ENCODE data around the gene GDPGP1.

GDPGP1 gene

DNA sequence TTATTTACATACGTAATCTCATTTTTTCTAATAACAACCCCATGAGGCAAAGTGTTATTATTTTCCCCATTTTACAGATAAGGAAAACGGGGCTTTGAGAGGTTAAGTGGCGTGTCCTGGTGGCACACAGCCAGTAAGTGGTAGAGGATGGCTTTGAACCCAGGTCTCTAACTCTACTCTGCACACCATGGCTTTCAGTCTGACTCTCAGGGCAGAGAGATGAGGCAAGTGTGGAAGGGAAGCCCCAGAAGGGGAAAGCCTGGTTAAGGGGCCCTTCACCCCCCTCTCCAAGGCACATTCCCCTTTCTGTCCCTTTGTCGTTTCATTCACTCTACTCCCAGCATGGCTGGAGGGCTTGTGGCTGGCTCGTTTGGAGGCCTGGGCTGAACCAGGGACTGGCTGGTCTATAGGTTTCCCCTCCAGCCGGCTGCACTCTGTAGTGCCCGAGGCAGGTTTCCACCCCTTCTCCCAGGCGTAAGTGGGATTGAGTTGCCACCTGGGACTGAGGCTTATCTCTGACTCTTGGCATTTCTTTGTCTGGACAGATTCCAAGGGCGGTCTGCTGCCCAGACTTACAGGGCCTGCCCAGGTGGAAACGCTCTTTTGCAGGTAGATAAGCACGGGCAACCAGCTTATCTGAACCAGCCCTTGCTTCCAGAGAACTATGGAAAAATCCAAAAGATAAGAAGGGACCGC is 20.7 kb upstream of the GDPGP1 start:
- FAIRE-seq = no peak
- no peak for DNase-seq (ENCODE audit: insufficient read length, low spot score)
- TF ChIP-seq PAX5 (IDR thresholded peaks at IDR 0.05; ENCODE audit: insufficient read depth, low read length, severe bottlenecking) = no peak

GRCh38 chr15:90213818-90214204 is 20.2 kb upstream of the GDPGP1 start:
- FAIRE-seq = no peak
- no peak for TF ChIP-seq PAX5 (IDR thresholded peaks at IDR 0.05; ENCODE audit: insufficient read depth, low read length, severe bottlenecking)
- TF ChIP-seq POLR2A (IDR thresholded peaks at IDR 0.05; ENCODE audit: low read depth, low read length) = no peak
- TF ChIP-seq POLR2AphosphoS5 (IDR thresholded peaks at IDR 0.05; ENCODE audit: low read depth, low read length) = no peak
- TF ChIP-seq TAF1 (IDR thresholded peaks at IDR 0.05; ENCODE audit: low read depth, low read length) = no peak
- no peak for TF ChIP-seq POU2F2 (IDR thresholded peaks at IDR 0.05; ENCODE audit: low read depth, low read length)
- no peak for TF ChIP-seq SPI1 (IDR thresholded peaks at IDR 0.05; ENCODE audit: low read depth, low read length)

DNA sequence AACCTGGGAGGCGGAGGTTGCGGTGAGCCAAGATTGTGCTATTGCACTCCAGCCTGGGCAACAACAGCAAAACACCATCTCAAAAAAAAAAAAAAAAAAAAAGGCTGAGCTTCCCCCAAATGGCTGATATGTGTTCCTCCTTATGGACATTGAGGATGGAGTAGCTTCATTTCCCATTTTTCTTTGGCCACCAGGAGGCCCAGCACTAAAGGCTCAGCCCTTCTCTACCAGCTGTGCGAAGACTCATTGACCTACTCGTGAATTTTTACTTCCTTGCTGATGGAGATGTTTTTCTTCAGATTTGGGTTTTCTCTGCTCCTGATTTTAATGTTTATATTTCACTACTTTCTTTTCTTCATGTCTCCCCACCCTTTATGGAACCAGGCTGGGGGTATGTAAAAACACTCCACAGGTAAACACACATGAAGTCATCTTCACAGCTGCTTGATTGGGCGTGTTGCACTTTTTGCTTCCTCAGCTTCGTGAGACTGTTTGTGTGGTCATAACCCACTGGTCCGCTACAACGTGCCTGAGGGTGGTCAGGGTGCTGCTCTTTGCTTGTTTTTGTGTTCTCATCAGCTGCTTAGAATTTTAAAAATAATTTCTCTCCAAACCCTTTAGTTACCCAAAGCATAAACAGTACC is 19.3 kb upstream of the GDPGP1 start:
- DNase-seq (ENCODE audit: insufficient read length, low spot score) = no peak
- FAIRE-seq = no peak
- no peak for TF ChIP-seq POLR2A (IDR thresholded peaks at IDR 0.05; ENCODE audit: low read depth, low read length)
- no peak for TF ChIP-seq POU2F2 (IDR thresholded peaks at IDR 0.05; ENCODE audit: low read depth, low read length)
- TF ChIP-seq PAX5 (IDR thresholded peaks at IDR 0.05; ENCODE audit: insufficient read depth, low read length, severe bottlenecking) = no peak
- no peak for TF ChIP-seq TAF1 (IDR thresholded peaks at IDR 0.05; ENCODE audit: low read depth, low read length)
- TF ChIP-seq SPI1 (IDR thresholded peaks at IDR 0.05; ENCODE audit: low read depth, low read length) = no peak
- no peak for TF ChIP-seq POLR2AphosphoS5 (IDR thresholded peaks at IDR 0.05; ENCODE audit: low read depth, low read length)

More at GRCh38 chr15:90213818-90214204, 20.2 kb upstream of the GDPGP1 start:
- DNase-seq (ENCODE audit: insufficient read length, low spot score) = no peak

DNA sequence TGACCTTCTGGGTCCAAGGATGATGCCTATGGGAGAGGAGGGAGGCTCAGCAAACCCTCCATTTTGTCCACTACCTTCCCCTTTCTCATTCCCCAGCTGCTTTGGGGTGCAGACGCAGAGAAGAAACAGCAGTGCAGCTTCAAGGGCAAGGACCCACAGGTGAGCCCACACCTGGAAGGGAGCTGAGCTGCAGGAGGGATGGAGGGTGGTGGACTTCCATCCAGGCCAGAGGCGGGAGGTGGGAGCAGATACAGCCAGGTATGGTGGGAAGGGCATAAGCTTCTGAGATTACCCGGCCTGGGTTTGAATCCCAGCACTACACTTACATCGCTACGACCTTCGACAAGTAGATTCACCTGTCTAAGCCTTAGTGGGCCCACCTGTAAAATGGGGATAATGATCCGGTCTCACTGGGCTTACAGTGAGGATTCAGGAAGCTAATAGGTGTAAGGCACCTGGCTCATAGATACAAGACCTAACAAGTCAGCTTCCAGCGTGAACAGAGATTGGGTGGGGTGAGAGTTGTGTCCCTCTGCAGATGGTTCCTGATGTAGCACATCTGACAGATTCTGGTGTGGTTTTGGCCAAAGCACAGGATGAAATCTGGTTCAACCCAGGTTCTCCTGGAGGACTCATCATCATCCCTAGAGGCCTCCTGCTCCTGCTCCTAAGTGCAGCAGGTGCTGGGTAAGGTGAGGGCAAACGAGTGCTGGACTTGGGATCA is 16.2 kb upstream of the GDPGP1 start:
- no peak for DNase-seq (ENCODE audit: insufficient read length, low spot score)
- TF ChIP-seq POLR2A (IDR thresholded peaks at IDR 0.05; ENCODE audit: low read depth, low read length) (no peak), POLR2AphosphoS5 (IDR thresholded peaks at IDR 0.05; ENCODE audit: low read depth, low read length) (no peak), POU2F2 (IDR thresholded peaks at IDR 0.05; ENCODE audit: low read depth, low read length) (no peak), TAF1 (IDR thresholded peaks at IDR 0.05; ENCODE audit: low read depth, low read length) (no peak), SPI1 (IDR thresholded peaks at IDR 0.05; ENCODE audit: low read depth, low read length) (no peak), PAX5 (IDR thresholded peaks at IDR 0.05; ENCODE audit: insufficient read depth, low read length, severe bottlenecking) (no peak)
- FAIRE-seq = no peak

GRCh38 chr15:90219421-90220141 is 14.4 kb upstream of the GDPGP1 start:
- FAIRE-seq (no peak), DNase-seq (ENCODE audit: insufficient read length, low spot score) (peak; percentile 68)
- TF ChIP-seq PAX5 (IDR thresholded peaks at IDR 0.05; ENCODE audit: insufficient read depth, low read length, severe bottlenecking) (no peak), POU2F2 (IDR thresholded peaks at IDR 0.05; ENCODE audit: low read depth, low read length) (no peak), SPI1 (IDR thresholded peaks at IDR 0.05; ENCODE audit: low read depth, low read length) (no peak), POLR2A (IDR thresholded peaks at IDR 0.05; ENCODE audit: low read depth, low read length) (no peak)

GRCh38 chr15:90221246-90221900 is 12.6 kb upstream of the GDPGP1 start:
- DNase-seq (ENCODE audit: insufficient read length, low spot score) (peak; percentile 74), FAIRE-seq (peak; percentile 78)
- TF ChIP-seq POLR2AphosphoS5 (IDR thresholded peaks at IDR 0.05; ENCODE audit: low read depth, low read length) (no peak), TAF1 (IDR thresholded peaks at IDR 0.05; ENCODE audit: low read depth, low read length) (no peak)

GRCh38 chr15:90222547-90222946 is 11.5 kb upstream of the GDPGP1 start:
- TF ChIP-seq SPI1 (IDR thresholded peaks at IDR 0.05; ENCODE audit: low read depth, low read length) (no peak), TAF1 (IDR thresholded peaks at IDR 0.05; ENCODE audit: low read depth, low read length) (no peak), PAX5 (IDR thresholded peaks at IDR 0.05; ENCODE audit: insufficient read depth, low read length, severe bottlenecking) (no peak), POU2F2 (IDR thresholded peaks at IDR 0.05; ENCODE audit: low read depth, low read length) (no peak), POLR2A (IDR thresholded peaks at IDR 0.05; ENCODE audit: low read depth, low read length) (no peak), POLR2AphosphoS5 (IDR thresholded peaks at IDR 0.05; ENCODE audit: low read depth, low read length) (no peak)
- DNase-seq (ENCODE audit: insufficient read length, low spot score) = no peak
- no peak for FAIRE-seq

GRCh38 chr15:90223441-90224165 is 10.4 kb upstream of the GDPGP1 start:
- FAIRE-seq (no peak), DNase-seq (ENCODE audit: insufficient read length, low spot score) (no peak)
- no peak for TF ChIP-seq SPI1 (IDR thresholded peaks at IDR 0.05; ENCODE audit: low read depth, low read length)
- no peak for TF ChIP-seq POU2F2 (IDR thresholded peaks at IDR 0.05; ENCODE audit: low read depth, low read length)
- TF ChIP-seq POLR2A (IDR thresholded peaks at IDR 0.05; ENCODE audit: low read depth, low read length) = no peak
- TF ChIP-seq PAX5 (IDR thresholded peaks at IDR 0.05; ENCODE audit: insufficient read depth, low read length, severe bottlenecking) = no peak
- TF ChIP-seq POLR2AphosphoS5 (IDR thresholded peaks at IDR 0.05; ENCODE audit: low read depth, low read length) = no peak
- no peak for TF ChIP-seq TAF1 (IDR thresholded peaks at IDR 0.05; ENCODE audit: low read depth, low read length)
